WTC11 (cell line): ENCODE measurements around the gene NOTCH2. TPM values are rescaled to one million over a fixed set of nuclear protein-coding genes. Genes with fewer than 3 reads are reported as not detected.

Experiments
- ATAC-seq: fragments of 200-7000 bp; cut with Tn5 transposase; 2 replicates; pipeline ENCODE4 v1.10.0; 2021; ENCODE audit warnings: mild to moderate bottlenecking, moderate library complexity
- CTCF ChIA-PET: fragments of 300-600 bp; sonication (Branson Sonifier 250); formaldehyde crosslinking; loops from one replicate; lab custom pipeline; 2021; ENCODE audit warnings: antibody characterized with exemption; lab: Charles Lee
- POLR2A ChIA-PET: fragments of 350-600 bp; sonication (Branson Sonifier 250); formaldehyde crosslinking; loops from one replicate; lab custom pipeline; 2021; ENCODE audit warnings: antibody characterized with exemption; lab: Charles Lee
- DNase-seq: peaks from one replicate; pipeline ENCODE4 v3.0.0; 2021; ENCODE audit warnings: low spot score
- H3K27ac Mint-ChIP-seq: 2 replicates; pipeline ENCODE4 v1.8.0; 2021; ENCODE audit warnings: mixed read lengths
- H3K27me3 Mint-ChIP-seq: 2 replicates; pipeline ENCODE4 v1.8.0; 2021; ENCODE audit warnings: low read depth, mild to moderate bottlenecking, moderate library complexity, mixed read lengths
- H3K36me3 Mint-ChIP-seq: 2 replicates; pipeline ENCODE4 v1.8.0; 2021; ENCODE audit warnings: mixed read lengths
- H3K4me1 Mint-ChIP-seq: 2 replicates; pipeline ENCODE4 v1.8.0; 2022; ENCODE audit warnings: mixed read lengths
- H3K4me3 Mint-ChIP-seq: 2 replicates; pipeline ENCODE4 v1.8.0; 2021; ENCODE audit warnings: mild to moderate bottlenecking, moderate library complexity, mixed read lengths
- H3K9me3 Mint-ChIP-seq: 2 replicates; pipeline ENCODE4 v1.8.0; 2021; ENCODE audit warnings: mixed read lengths
- ESRRA ChIP-seq: sonication (generic); formaldehyde crosslinking; IDR thresholded peaks from 2 replicates; pipeline ENCODE4 v1.8.1; 2022; ENCODE audit warnings: mild to moderate bottlenecking, missing genetic modification reagents, borderline replicate concordance
- ETV6 ChIP-seq: sonication (generic); formaldehyde crosslinking; IDR thresholded peaks from 2 replicates; pipeline ENCODE4 v1.8.1; 2022; ENCODE audit warnings: mild to moderate bottlenecking, missing genetic modification reagents
- GABPB1 ChIP-seq: sonication (generic); formaldehyde crosslinking; IDR thresholded peaks from 2 replicates; pipeline ENCODE4 v1.8.1; 2023; ENCODE audit warnings: mild to moderate bottlenecking, missing genetic modification reagents
- GTF2I ChIP-seq: fragments of 250-450 bp; sonication (Bioruptor Pico); conservative IDR thresholded peaks from 2 replicates; pipeline ENCODE4 v1.4.0; 2021; ENCODE audit warnings: mild to moderate bottlenecking
- IRF2 ChIP-seq: sonication (generic); formaldehyde crosslinking; IDR thresholded peaks from 2 replicates; pipeline ENCODE4 v1.8.0; 2022; ENCODE audit warnings: low read depth, missing genetic modification reagents, borderline replicate concordance
- MXD4 ChIP-seq: fragments of 250-450 bp; sonication (Bioruptor Pico); IDR thresholded peaks from 2 replicates; pipeline ENCODE4 v1.8.0; 2021; ENCODE audit warnings: mild to moderate bottlenecking, moderate library complexity, borderline replicate concordance
- NFATC4 ChIP-seq: fragments of 250-450 bp; sonication (Bioruptor Pico); IDR thresholded peaks from 2 replicates; pipeline ENCODE4 v1.9.0; 2021; ENCODE audit warnings: mild to moderate bottlenecking
- NR1H2 ChIP-seq: sonication (generic); formaldehyde crosslinking; IDR thresholded peaks from 2 replicates; pipeline ENCODE4 v1.9.0; 2021; ENCODE audit warnings: mild to moderate bottlenecking, moderate library complexity, missing genetic modification reagents
- SMAD3 ChIP-seq: sonication (generic); formaldehyde crosslinking; IDR thresholded peaks from 2 replicates; pipeline ENCODE4 v1.8.0; 2022; ENCODE audit warnings: missing genetic modification reagents, mild to moderate bottlenecking, borderline replicate concordance
- SOX15 ChIP-seq: fragments of 250-450 bp; sonication (Bioruptor Pico); IDR thresholded peaks from 2 replicates; pipeline ENCODE4 v1.9.0; 2021; ENCODE audit warnings: mild to moderate bottlenecking
- ZNF317 ChIP-seq: sonication (generic); formaldehyde crosslinking; IDR thresholded peaks from 2 replicates; pipeline ENCODE4 v1.8.1; 2023; ENCODE audit warnings: low read depth, mild to moderate bottlenecking, moderate library complexity, missing genetic modification reagents, borderline replicate concordance
- ZNF396 ChIP-seq: fragments of 250-450 bp; sonication (Bioruptor Pico); IDR thresholded peaks from 2 replicates; pipeline ENCODE4 v1.8.0; 2021; ENCODE audit warnings: mild to moderate bottlenecking, moderate library complexity, borderline replicate concordance
- total RNA-seq: library from RNA; stranded (reverse); gene quantifications from 3 replicates; pipeline ENCODE4 v1.2.3, GENCODE V29; 2021
- TF ChIP-seq, protein P1 (sequence below): fragments of 250-450 bp; sonication (Bioruptor Pico); IDR thresholded peaks from 2 replicates; pipeline ENCODE4 v1.9.0; 2021; ENCODE audit warnings: mild to moderate bottlenecking
- TF ChIP-seq, protein P2 (sequence below): sonication (generic); formaldehyde crosslinking; IDR thresholded peaks from 2 replicates; pipeline ENCODE4 v1.8.1; 2023; ENCODE audit warnings: mild to moderate bottlenecking, missing genetic modification reagents, moderate library complexity
- TF ChIP-seq, protein P3 (sequence below): fragments of 250-450 bp; sonication (Bioruptor Pico); IDR thresholded peaks from 2 replicates; pipeline ENCODE4 v1.9.0; 2021; ENCODE audit warnings: mild to moderate bottlenecking, borderline replicate concordance
- TF ChIP-seq, protein P4 (sequence below): sonication (generic); formaldehyde crosslinking; IDR thresholded peaks from 2 replicates; pipeline ENCODE4 v1.8.1; 2022; ENCODE audit warnings: low read depth, mild to moderate bottlenecking, moderate library complexity, missing genetic modification reagents, borderline replicate concordance
- TF ChIP-seq, protein P5 (sequence below): fragments of 250-450 bp; sonication (Bioruptor Pico); IDR thresholded peaks from 2 replicates; pipeline ENCODE4 v1.9.0; 2021; ENCODE audit warnings: moderate library complexity, mild to moderate bottlenecking, inconsistent platforms, borderline replicate concordance
- TF ChIP-seq, protein P6 (sequence below): sonication (generic); formaldehyde crosslinking; IDR thresholded peaks from 2 replicates; pipeline ENCODE4 v1.8.0; 2022; ENCODE audit warnings: mild to moderate bottlenecking, missing genetic modification reagents

The NOTCH2 gene
- total RNA-seq, 1 experiment from 2014 or later = 60.9 TPM

DNA sequence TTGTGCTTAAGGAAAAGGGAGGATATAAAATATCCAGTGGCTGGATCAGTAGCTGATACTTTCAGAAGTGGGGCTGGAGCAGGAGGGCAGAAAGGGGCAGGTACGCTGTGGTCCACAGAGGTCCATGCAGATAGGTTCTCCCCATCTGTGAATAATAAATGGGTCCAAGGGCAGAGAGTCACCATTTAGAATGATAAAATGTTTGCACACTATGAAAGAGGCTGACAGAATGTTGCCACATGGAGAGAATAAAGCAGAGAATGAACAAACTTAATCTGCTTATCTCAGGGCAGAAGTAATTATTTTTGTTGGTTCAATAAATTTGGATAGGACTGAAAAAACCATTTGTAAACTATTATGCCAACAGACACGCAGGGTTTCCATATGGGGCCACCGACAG, 156.5 kb downstream of the NOTCH2 start:
- ChIA-PET POLR2A (no interaction called here), CTCF (no interaction called here)
- Mint-ChIP-seq H3K9me3 (no peaks in the 10 kb centered on the region), H3K27ac (no peak overlapping the region), H3K4me1 (peaks cover 11% of the 10 kb centered on the region), H3K4me3 (no peak overlapping the region), H3K36me3 (peaks cover 35% of the 10 kb centered on the region), H3K27me3 (no peaks in the 10 kb centered on the region)
- DNase-seq = no peak
- ATAC-seq = no peak
- TF ChIP-seq, protein P1, sequence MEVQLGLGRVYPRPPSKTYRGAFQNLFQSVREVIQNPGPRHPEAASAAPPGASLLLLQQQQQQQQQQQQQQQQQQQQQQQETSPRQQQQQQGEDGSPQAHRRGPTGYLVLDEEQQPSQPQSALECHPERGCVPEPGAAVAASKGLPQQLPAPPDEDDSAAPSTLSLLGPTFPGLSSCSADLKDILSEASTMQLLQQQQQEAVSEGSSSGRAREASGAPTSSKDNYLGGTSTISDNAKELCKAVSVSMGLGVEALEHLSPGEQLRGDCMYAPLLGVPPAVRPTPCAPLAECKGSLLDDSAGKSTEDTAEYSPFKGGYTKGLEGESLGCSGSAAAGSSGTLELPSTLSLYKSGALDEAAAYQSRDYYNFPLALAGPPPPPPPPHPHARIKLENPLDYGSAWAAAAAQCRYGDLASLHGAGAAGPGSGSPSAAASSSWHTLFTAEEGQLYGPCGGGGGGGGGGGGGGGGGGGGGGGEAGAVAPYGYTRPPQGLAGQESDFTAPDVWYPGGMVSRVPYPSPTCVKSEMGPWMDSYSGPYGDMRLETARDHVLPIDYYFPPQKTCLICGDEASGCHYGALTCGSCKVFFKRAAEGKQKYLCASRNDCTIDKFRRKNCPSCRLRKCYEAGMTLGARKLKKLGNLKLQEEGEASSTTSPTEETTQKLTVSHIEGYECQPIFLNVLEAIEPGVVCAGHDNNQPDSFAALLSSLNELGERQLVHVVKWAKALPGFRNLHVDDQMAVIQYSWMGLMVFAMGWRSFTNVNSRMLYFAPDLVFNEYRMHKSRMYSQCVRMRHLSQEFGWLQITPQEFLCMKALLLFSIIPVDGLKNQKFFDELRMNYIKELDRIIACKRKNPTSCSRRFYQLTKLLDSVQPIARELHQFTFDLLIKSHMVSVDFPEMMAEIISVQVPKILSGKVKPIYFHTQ = no peak
- no peak for TF ChIP-seq GTF2I
- no peak for TF ChIP-seq IRF2
- TF ChIP-seq, protein P2, sequence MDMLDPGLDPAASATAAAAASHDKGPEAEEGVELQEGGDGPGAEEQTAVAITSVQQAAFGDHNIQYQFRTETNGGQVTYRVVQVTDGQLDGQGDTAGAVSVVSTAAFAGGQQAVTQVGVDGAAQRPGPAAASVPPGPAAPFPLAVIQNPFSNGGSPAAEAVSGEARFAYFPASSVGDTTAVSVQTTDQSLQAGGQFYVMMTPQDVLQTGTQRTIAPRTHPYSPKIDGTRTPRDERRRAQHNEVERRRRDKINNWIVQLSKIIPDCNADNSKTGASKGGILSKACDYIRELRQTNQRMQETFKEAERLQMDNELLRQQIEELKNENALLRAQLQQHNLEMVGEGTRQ (CRISPR knock-in tag) = no peak
- TF ChIP-seq ZNF317 (CRISPR knock-in tag) = no peak
- TF ChIP-seq SOX15 (CRISPR knock-in tag) = no peak
- TF ChIP-seq, protein P3, sequence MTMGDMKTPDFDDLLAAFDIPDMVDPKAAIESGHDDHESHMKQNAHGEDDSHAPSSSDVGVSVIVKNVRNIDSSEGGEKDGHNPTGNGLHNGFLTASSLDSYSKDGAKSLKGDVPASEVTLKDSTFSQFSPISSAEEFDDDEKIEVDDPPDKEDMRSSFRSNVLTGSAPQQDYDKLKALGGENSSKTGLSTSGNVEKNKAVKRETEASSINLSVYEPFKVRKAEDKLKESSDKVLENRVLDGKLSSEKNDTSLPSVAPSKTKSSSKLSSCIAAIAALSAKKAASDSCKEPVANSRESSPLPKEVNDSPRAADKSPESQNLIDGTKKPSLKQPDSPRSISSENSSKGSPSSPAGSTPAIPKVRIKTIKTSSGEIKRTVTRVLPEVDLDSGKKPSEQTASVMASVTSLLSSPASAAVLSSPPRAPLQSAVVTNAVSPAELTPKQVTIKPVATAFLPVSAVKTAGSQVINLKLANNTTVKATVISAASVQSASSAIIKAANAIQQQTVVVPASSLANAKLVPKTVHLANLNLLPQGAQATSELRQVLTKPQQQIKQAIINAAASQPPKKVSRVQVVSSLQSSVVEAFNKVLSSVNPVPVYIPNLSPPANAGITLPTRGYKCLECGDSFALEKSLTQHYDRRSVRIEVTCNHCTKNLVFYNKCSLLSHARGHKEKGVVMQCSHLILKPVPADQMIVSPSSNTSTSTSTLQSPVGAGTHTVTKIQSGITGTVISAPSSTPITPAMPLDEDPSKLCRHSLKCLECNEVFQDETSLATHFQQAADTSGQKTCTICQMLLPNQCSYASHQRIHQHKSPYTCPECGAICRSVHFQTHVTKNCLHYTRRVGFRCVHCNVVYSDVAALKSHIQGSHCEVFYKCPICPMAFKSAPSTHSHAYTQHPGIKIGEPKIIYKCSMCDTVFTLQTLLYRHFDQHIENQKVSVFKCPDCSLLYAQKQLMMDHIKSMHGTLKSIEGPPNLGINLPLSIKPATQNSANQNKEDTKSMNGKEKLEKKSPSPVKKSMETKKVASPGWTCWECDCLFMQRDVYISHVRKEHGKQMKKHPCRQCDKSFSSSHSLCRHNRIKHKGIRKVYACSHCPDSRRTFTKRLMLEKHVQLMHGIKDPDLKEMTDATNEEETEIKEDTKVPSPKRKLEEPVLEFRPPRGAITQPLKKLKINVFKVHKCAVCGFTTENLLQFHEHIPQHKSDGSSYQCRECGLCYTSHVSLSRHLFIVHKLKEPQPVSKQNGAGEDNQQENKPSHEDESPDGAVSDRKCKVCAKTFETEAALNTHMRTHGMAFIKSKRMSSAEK = no peak
- no peak for TF ChIP-seq ETV6 (CRISPR knock-in tag)
- TF ChIP-seq NR1H2 (CRISPR knock-in tag) = no peak
- TF ChIP-seq, all 79 proteins: peak for 0

DNA sequence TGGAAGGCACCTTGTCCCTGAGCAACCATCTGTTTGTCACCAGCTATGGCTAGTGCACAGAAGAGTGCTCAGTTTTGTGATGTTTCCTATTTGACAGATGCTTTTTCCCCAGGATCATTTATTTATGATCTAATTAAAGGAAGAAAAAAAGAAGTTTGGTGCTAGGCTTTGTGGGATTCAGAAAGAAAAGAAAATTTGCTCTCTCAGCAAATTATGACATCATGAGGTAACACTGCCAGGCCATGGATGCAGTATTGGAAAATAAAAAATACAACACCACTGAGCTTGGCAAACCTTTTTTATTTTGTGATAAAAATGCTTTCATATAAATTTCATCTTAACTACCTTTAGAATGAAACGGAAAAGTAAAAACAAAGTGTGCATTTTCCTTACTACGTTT, 157.7 kb downstream of the NOTCH2 start:
- Mint-ChIP-seq H3K27me3 (no peaks in the 10 kb centered on the region), H3K4me3 (no peak overlapping the region), H3K36me3 (peaks cover 25% of the 10 kb centered on the region), H3K27ac (no peak overlapping the region), H3K4me1 (peaks cover 11% of the 10 kb centered on the region), H3K9me3 (no peaks in the 10 kb centered on the region)
- DNase-seq (no peak), ATAC-seq (no peak)
- CTCF ChIA-PET = interaction anchor here (2.5 kb wide), 1 partner anchor 15 kb away, joined by 17 read pairs; the partner anchor contains the start of gene ADAM30
- POLR2A ChIA-PET = no interaction called here
- TF ChIP-seq GABPB1 (CRISPR knock-in tag) = no peak
- no peak for TF ChIP-seq MXD4 (CRISPR knock-in tag)
- TF ChIP-seq, protein P4, sequence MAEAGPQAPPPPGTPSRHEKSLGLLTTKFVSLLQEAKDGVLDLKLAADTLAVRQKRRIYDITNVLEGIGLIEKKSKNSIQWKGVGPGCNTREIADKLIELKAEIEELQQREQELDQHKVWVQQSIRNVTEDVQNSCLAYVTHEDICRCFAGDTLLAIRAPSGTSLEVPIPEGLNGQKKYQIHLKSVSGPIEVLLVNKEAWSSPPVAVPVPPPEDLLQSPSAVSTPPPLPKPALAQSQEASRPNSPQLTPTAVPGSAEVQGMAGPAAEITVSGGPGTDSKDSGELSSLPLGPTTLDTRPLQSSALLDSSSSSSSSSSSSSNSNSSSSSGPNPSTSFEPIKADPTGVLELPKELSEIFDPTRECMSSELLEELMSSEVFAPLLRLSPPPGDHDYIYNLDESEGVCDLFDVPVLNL (CRISPR knock-in tag) = no peak
- TF ChIP-seq SMAD3 = no peak
- TF ChIP-seq ESRRA = no peak
- no peak for TF ChIP-seq NFATC4
- TF ChIP-seq ZNF317 (CRISPR knock-in tag) = no peak
- TF ChIP-seq, protein P5, sequence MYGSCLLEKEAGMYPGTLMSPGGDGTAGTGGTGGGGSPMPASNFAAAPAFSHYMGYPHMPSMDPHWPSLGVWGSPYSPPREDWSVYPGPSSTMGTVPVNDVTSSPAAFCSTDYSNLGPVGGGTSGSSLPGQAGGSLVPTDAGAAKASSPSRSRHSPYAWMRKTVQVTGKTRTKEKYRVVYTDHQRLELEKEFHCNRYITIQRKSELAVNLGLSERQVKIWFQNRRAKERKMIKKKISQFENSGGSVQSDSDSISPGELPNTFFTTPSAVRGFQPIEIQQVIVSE (CRISPR knock-in tag) = no peak
- TF ChIP-seq, protein P6, sequence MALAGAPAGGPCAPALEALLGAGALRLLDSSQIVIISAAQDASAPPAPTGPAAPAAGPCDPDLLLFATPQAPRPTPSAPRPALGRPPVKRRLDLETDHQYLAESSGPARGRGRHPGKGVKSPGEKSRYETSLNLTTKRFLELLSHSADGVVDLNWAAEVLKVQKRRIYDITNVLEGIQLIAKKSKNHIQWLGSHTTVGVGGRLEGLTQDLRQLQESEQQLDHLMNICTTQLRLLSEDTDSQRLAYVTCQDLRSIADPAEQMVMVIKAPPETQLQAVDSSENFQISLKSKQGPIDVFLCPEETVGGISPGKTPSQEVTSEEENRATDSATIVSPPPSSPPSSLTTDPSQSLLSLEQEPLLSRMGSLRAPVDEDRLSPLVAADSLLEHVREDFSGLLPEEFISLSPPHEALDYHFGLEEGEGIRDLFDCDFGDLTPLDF (CRISPR knock-in tag) = no peak
- no peak for TF ChIP-seq ZNF396 (CRISPR knock-in tag)
